ENCODE results near the gene SORBS1. TPM values are rescaled to one million over a fixed set of nuclear protein-coding genes. Genes with fewer than 3 reads are reported as not detected.

Gene SORBS1
- total RNA-seq, 1 donor from 2014 or later = 5.1 TPM

DNA sequence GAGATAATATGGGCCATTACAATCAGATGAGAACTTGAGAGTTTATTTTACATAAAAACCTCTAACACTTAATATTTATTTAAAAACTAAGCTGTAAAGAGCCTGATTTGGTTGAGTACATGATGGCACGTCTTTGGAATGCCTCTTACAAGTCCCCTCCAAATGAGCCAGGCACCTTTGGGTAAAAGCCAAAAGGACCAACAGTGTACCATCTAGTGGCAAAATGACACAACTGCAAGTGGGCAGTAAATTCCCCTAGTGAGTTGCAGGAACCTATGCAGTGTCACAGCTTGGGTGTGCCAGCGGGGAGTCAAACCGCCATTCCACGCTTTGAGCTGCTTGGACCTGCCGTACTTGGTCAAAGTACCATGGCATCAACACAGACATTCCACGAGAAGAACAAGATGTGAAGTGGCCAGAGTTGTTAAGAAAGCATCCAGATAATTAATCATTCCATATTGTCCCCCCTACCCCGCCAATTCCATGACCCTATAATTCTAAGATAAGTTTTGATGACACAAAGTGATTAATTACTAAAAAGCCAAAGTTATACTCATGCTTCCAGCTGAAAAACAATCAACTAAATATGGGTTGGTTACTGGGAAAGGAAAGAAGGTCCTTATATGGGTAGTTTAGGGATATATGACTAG is 115.2 kb downstream of the SORBS1 start:
- Histone ChIP-seq H2AFZ (ENCODE audit: low read depth, low read length) (peak overlapping the region; percentile 6), H3K4me2 (ENCODE audit: low read length) (peak overlapping the region; percentile 65), H3K9ac (ENCODE audit: low read length) (no peak overlapping the region), H3K4me1 (ENCODE audit: insufficient read depth, low read length) (peaks cover 16% of the 10 kb centered on the region), H3K4me3 (ENCODE audit: insufficient read depth, low read depth, low read length) (no peak overlapping the region), H3K36me3 (ENCODE audit: insufficient read depth, low read length) (no peaks in the 10 kb centered on the region), H3K27me3 (ENCODE audit: insufficient read depth, low read length) (no peaks in the 10 kb centered on the region), H4K20me1 (ENCODE audit: insufficient read depth, low read length) (no peaks in the 10 kb centered on the region), H3K9me3 (ENCODE audit: insufficient read depth, low read depth, low read length) (no peaks in the 10 kb centered on the region), H3K79me2 (ENCODE audit: insufficient read depth, low read length) (no peaks in the 10 kb centered on the region), H3K27ac (ENCODE audit: low read depth, low read length) (peak overlapping the region; percentile 38)
- H3K4me3 Mint-ChIP-seq (ENCODE audit: unreplicated experiment) = no peak overlapping the region
- H3K27me3 Mint-ChIP-seq (ENCODE audit: low read depth, unreplicated experiment) = no peaks in the 10 kb centered on the region
- FAIRE-seq = peak; percentile 9
- peak; percentile 80 for DNase-seq (ENCODE audit: low read depth)
- no peaks in the 10 kb centered on the region for H3K9me3 Mint-ChIP-seq (ENCODE audit: unreplicated experiment)
- no peaks in the 10 kb centered on the region for H3K36me3 Mint-ChIP-seq (ENCODE audit: low read depth, unreplicated experiment)
- TF ChIP-seq CTCF (IDR thresholded peaks at IDR 0.05; ENCODE audit: insufficient read depth, low read depth, low read length) = peak; percentile 88
- TF ChIP-seq EZH2 (IDR thresholded peaks at IDR 0.05; ENCODE audit: insufficient read depth, low read length) = no peak
- peaks cover 12% of the 10 kb centered on the region for H3K4me1 Mint-ChIP-seq (ENCODE audit: low read depth, unreplicated experiment)
- H3K27ac Mint-ChIP-seq (ENCODE audit: unreplicated experiment) = no peak overlapping the region

GRCh38 chr10:95445223-95445836 is 115.8 kb downstream of the SORBS1 start:
- no peak for TF ChIP-seq CTCF (IDR thresholded peaks at IDR 0.05; ENCODE audit: insufficient read depth, low read depth, low read length)
- TF ChIP-seq EZH2 (IDR thresholded peaks at IDR 0.05; ENCODE audit: insufficient read depth, low read length) = no peak
- Histone ChIP-seq H3K4me1 (ENCODE audit: insufficient read depth, low read length) (peaks cover 16% of the 10 kb centered on the region), H3K4me3 (ENCODE audit: insufficient read depth, low read depth, low read length) (no peak overlapping the region), H3K4me2 (ENCODE audit: low read length) (peak overlapping the region; percentile 65), H3K36me3 (ENCODE audit: insufficient read depth, low read length) (no peaks in the 10 kb centered on the region), H3K9ac (ENCODE audit: low read length) (no peak overlapping the region), H4K20me1 (ENCODE audit: insufficient read depth, low read length) (no peaks in the 10 kb centered on the region), H3K27me3 (ENCODE audit: insufficient read depth, low read length) (no peaks in the 10 kb centered on the region), H3K9me3 (ENCODE audit: insufficient read depth, low read depth, low read length) (no peaks in the 10 kb centered on the region), H3K27ac (ENCODE audit: low read depth, low read length) (peak overlapping the region; percentile 38), H2AFZ (ENCODE audit: low read depth, low read length) (peak overlapping the region; percentile 6), H3K79me2 (ENCODE audit: insufficient read depth, low read length) (no peaks in the 10 kb centered on the region)
- FAIRE-seq (no peak), DNase-seq (ENCODE audit: low read depth) (peak; percentile 78)
- H3K27ac Mint-ChIP-seq (ENCODE audit: unreplicated experiment) = no peak overlapping the region
- no peaks in the 10 kb centered on the region for H3K36me3 Mint-ChIP-seq (ENCODE audit: low read depth, unreplicated experiment)
- H3K9me3 Mint-ChIP-seq (ENCODE audit: unreplicated experiment) = no peaks in the 10 kb centered on the region
- H3K4me3 Mint-ChIP-seq (ENCODE audit: unreplicated experiment) = no peak overlapping the region
- H3K4me1 Mint-ChIP-seq (ENCODE audit: low read depth, unreplicated experiment) = peaks cover 15% of the 10 kb centered on the region
- H3K27me3 Mint-ChIP-seq (ENCODE audit: low read depth, unreplicated experiment) = no peaks in the 10 kb centered on the region

DNA sequence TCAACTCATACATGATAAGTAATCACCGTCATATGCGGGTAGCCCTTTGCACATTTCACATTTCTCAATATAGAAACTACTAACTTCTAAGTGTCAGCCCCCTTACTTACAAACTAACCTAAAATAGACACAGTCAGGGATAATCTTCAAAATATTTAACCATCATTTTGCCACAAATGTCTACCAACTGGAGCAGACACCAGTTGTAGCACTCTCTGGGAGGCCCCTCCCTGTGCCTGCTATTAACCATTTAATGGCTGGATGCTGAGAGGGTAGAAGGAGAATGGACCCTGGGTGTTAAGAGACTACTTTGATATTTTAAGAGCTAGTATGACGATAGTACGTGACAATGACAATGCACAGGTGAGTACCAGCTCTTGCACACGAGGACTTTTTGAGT is 116.4 kb downstream of the SORBS1 start:
- TF ChIP-seq EZH2 (IDR thresholded peaks at IDR 0.05; ENCODE audit: insufficient read depth, low read length) (no peak), CTCF (IDR thresholded peaks at IDR 0.05; ENCODE audit: insufficient read depth, low read depth, low read length) (no peak)
- H3K4me3 Mint-ChIP-seq (ENCODE audit: unreplicated experiment) = no peak overlapping the region
- H3K9me3 ChIP-seq (ENCODE audit: insufficient read depth, low read depth, low read length) = no peaks in the 10 kb centered on the region
- H3K27me3 ChIP-seq (ENCODE audit: insufficient read depth, low read length) = no peaks in the 10 kb centered on the region
- H3K9ac ChIP-seq (ENCODE audit: low read length) = no peak overlapping the region
- no peak overlapping the region for H3K4me3 ChIP-seq (ENCODE audit: insufficient read depth, low read depth, low read length)
- H3K4me1 Mint-ChIP-seq (ENCODE audit: low read depth, unreplicated experiment) = peaks cover 15% of the 10 kb centered on the region
- no peaks in the 10 kb centered on the region for H4K20me1 ChIP-seq (ENCODE audit: insufficient read depth, low read length)
- DNase-seq (ENCODE audit: low read depth) (no peak), FAIRE-seq (no peak)
- H3K27me3 Mint-ChIP-seq (ENCODE audit: low read depth, unreplicated experiment) = no peaks in the 10 kb centered on the region
- no peak overlapping the region for H3K4me2 ChIP-seq (ENCODE audit: low read length)
- H3K27ac Mint-ChIP-seq (ENCODE audit: unreplicated experiment) = no peak overlapping the region
- peaks cover 16% of the 10 kb centered on the region for H3K4me1 ChIP-seq (ENCODE audit: insufficient read depth, low read length)
- H2AFZ ChIP-seq (ENCODE audit: low read depth, low read length) = no peak overlapping the region
- no peaks in the 10 kb centered on the region for H3K9me3 Mint-ChIP-seq (ENCODE audit: unreplicated experiment)
- no peaks in the 10 kb centered on the region for H3K79me2 ChIP-seq (ENCODE audit: insufficient read depth, low read length)
- no peak overlapping the region for H3K27ac ChIP-seq (ENCODE audit: low read depth, low read length)
- no peaks in the 10 kb centered on the region for H3K36me3 Mint-ChIP-seq (ENCODE audit: low read depth, unreplicated experiment)
- H3K36me3 ChIP-seq (ENCODE audit: insufficient read depth, low read length) = no peaks in the 10 kb centered on the region

All from astrocyte (in vitro differentiated cells and primary cell).